GM19467 (cell line): Measurements from ENCODE around the gene CD47.

Experiments used
- ATAC-seq: cut with Tn5 transposase; IDR thresholded peaks from one replicate; pipeline ENCODE4 v1.9.1; 2021; ENCODE audit warnings: mild to moderate bottlenecking, moderate library complexity; ENCODE audit not compliant: unreplicated experiment

CD47 gene

GRCh38 chr3:108021131-108021530 lies 69.7 kb downstream of the CD47 start:
- ATAC-seq = no peak

GRCh38 chr3:108018552-108018951 lies 72.3 kb downstream of the CD47 start:
- ATAC-seq = no peak

- ATAC-seq = no peak
These were observed 73.2 kb downstream of the CD47 start for GRCh38 chr3:108017587-108017986.

- ATAC-seq = no peak
These were observed 75.9 kb downstream of the CD47 start for GRCh38 chr3:108014943-108015342.

GRCh38 chr3:108013141-108014055 lies 77.4 kb downstream of the CD47 start:
- ATAC-seq = no peak

GRCh38 chr3:108012304-108012703 lies 78.5 kb downstream of the CD47 start:
- no peak for ATAC-seq

GRCh38 chr3:108011616-108012015 lies 79.2 kb downstream of the CD47 start:
- no peak for ATAC-seq

GRCh38 chr3:108008931-108009639 lies 81.7 kb downstream of the CD47 start:
- no peak for ATAC-seq

- ATAC-seq = no peak
These were observed 82.7 kb downstream of the CD47 start for GRCh38 chr3:108008106-108008505.

GRCh38 chr3:108006881-108007331 lies 83.9 kb downstream of the CD47 start:
- no peak for ATAC-seq

- ATAC-seq = no peak
These were observed 84.6 kb downstream of the CD47 start for GRCh38 chr3:108006077-108006771.

- no peak for ATAC-seq
These were observed 86.2 kb downstream of the CD47 start for GRCh38 chr3:108004647-108005046.

GRCh38 chr3:108001457-108001856 lies 89.4 kb downstream of the CD47 start:
- no peak for ATAC-seq

GRCh38 chr3:107999215-107999775 lies 91.5 kb downstream of the CD47 start:
- ATAC-seq = no peak

- no peak for ATAC-seq
These were observed 93.2 kb downstream of the CD47 start for GRCh38 chr3:107997671-107998070.

- ATAC-seq = no peak
These were observed 95.0 kb downstream of the CD47 start for GRCh38 chr3:107995823-107996222.

GRCh38 chr3:107994956-107995715 lies 95.7 kb downstream of the CD47 start:
- ATAC-seq = no peak

- ATAC-seq = no peak
These were observed 96.7 kb downstream of the CD47 start for GRCh38 chr3:107994181-107994580.

GRCh38 chr3:107993771-107994170 lies 97.1 kb downstream of the CD47 start:
- ATAC-seq = no peak
